Activated CD4-positive, CD25-positive, alpha-beta regulatory T cell treated with anti-CD3 and anti-CD28 coated beads, Interleukin-2, amount 50 U/mL, for 16 hours (primary cell): ENCODE results near the gene C2CD4D.

Experiments used
- DNase-seq: peaks from one replicate; pipeline ENCODE4 v3.0.0-alpha.2; 2020; ENCODE audit warnings: low read depth, low spot score

The C2CD4D gene

GRCh38 chr1:151814971-151815545 is 24.6 kb downstream of the C2CD4D start:
- no peak for DNase-seq

- no peak for DNase-seq
These were observed 25.2 kb downstream of the C2CD4D start for GRCh38 chr1:151814426-151814825.

- DNase-seq = no peak
These were observed 26.2 kb downstream of the C2CD4D start for GRCh38 chr1:151813271-151813977.

DNA sequence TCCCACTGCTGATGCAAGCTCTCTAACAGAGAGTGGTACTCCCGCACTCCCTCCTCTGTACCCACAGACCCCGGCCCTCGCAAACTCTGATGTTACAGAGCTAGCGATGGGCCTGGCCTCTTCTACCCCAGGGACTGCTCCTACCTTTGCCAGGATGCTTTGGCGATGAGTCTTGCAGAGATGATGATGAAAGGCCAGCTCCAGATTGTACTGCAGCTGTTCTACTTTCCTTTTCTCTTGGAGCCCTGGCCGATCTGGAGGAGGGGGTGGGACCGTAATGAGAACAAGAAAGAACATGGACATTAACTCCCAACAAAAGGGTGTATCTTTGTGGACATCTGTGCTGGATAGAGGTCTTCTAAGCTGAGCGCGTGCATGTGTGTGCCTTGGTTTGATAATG is 28.4 kb downstream of the C2CD4D start:
- no peak for DNase-seq

- DNase-seq = no peak
These were observed 29.5 kb downstream of the C2CD4D start for GRCh38 chr1:151809985-151810556.

GRCh38 chr1:151809290-151809984 is 30.2 kb downstream of the C2CD4D start:
- DNase-seq = no peak

DNA sequence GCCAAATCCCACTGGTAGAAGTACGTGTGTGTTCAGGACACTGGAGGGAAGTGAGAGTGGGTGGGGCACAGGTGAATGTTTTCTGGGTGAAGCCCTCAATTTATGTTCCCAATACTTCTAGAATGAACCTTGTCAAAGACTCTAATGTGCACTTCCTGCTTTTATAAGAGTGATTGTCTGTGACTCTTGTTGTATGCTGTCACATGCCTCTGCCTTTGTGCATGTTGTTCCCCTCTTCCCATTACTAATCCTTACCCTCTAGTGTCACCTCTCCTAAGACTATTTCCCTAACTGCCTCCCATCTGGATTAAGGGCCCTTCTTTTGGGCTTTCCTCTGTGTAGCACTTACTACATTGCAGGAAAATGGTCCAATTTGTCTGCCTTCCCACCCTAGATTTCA is 31.9 kb downstream of the C2CD4D start:
- DNase-seq = no peak

DNA sequence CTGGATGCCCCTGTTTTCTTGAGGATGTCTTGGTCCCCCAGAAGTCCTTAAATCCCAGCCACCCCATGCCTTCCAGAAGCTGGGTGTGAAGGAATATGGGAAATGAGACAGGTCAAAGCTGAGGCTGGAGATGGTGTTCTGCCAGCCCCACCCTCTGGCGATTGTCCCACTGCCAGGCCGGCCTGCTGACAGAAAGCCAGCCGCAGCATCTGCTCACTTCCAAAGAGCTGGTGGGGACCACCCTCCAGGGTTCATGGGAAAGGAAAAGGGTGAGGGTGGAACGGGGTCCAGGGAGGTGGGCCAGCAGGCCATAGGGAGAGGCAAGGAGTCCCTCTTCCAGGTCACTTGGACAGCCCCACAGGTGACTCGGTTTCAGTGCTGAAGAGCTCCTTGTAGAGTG is 32.5 kb downstream of the C2CD4D start:
- DNase-seq = no peak

GRCh38 chr1:151806170-151806569 is 33.5 kb downstream of the C2CD4D start:
- no peak for DNase-seq

DNA sequence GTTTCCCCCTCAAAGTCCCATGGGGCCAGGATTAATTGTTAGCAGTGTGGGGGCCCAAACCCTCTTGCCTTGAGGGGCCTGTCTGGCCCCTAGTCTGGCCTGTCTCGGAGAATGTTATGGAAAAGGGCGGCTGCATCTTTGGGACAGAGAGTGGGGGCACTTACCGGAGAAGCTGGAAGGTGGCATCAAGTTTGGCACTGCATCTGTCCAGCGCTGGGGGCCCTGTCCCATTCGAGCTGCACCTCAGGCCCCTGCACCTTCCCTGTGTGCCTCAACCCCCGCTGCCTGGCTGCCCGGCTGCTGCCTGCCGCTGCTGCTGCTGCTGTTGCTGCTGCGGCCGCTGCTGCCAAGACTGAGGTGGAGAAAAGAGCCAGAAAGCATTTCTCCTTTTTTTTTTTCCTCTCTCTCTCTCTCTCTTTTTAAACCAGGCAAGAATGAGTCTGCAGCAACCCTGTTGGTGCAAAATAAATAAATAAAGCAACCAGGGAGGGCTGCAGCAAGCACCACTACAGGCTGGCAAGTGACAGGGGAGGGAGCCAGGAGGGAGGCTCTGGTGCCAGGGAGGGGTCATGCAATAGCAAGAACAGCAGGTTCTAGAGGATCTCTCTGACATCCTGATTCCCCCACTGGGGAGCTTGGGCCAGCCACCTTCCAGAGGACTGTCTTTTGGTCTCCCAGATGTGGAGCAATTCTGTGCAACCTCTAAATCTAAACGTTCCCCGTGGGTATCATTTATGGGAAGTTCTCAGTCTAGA is 34.4 kb downstream of the C2CD4D start, which contains the start of gene LINGO4:
LINGO4 (minus strand) TSS at position 354 of the 755 bp plus-strand sequence. CDS start 2,715 bp downstream, outside the sequence.
- DNase-seq = no peak

DNA sequence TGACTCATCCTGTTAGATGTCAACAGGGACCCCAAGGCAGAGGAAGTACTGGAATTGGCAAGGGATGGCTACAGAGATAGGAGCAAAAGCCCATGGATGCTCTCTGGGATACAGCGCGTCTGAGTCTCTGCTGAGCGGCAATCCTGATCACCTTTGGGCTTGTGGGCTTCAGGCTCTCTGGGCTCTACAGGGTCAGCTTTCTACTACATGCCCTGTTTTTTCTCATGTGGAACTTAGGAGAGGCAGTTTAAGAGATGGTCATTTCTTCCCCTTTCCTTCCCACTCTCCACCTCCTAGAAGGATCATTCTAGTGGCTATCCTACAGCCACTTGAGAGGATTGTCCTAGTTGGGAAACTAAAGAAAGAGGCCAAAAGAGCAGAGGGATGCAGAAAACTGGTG is 35.7 kb downstream of the C2CD4D start:
- DNase-seq = no peak

DNA sequence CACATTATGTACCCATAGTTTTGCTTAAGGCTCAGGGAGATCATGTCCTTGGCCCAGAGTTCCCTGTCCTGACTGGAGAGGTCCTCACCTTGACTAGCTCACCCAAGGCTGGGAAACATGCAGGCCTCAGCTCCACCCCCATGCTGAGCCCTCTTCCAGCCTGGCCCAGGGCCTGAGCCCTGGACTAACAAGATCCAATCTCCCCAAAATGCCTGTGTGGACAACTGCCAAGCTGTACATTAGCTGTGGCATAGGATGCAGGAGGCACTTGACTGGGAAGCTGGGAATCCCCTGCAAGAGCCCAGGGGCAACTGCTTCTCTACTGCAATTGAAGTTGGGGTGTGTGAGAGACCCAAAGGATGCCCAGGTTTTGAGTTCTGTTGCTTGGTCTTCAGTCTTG is 36.5 kb downstream of the C2CD4D start:
- no peak for DNase-seq

GRCh38 chr1:151802372-151802771 is 37.2 kb downstream of the C2CD4D start:
- DNase-seq = no peak

GRCh38 chr1:151801846-151802245 is 37.8 kb downstream of the C2CD4D start:
- no peak for DNase-seq

- DNase-seq = no peak
These were observed 38.3 kb downstream of the C2CD4D start for GRCh38 chr1:151801310-151801820.

- DNase-seq = no peak
These were observed 38.8 kb downstream of the C2CD4D start for GRCh38 chr1:151800830-151801229.

DNA sequence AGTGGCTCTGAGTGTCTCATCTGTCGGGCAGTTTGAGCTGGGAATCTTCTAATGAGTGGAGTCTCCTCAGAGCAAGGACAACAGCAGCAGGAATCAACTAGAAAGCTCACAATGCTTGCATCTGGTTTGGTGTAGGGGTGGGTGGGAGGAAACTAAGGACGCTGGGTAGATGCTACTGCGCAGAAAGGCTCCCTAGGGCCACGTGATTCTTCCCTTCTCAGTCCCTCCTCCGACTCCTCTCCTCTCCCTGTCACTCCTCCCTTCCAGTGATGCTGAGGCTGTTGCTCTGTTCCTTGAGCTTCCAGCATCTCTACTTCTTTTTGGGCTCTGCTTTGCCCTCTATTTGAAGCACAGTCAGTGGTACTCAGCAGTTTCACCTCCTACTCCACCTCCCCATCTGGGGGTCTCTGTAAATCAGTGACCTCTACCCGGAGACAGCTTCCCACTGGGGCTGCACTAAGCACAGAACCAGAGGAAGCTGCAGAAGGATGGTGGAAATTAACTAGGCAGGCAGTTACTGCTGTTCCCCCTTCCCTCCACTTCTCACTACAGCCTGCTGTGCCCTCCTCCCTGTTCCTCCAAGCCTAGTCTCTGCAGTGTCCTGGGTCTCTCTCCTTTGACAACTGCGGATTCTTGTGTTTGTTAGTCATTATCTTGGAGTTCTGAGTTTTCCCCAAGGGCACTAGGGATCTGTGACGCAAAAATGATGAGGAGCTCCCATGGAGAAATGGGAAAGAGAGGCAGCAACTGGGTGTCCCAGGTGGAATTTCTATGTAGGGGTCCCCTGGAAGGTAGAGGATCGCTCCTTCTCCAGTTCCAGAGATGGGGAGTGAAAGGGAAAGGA is 40.2 kb downstream of the C2CD4D start:
- no peak for DNase-seq

- DNase-seq = no peak
These were observed 41.0 kb downstream of the C2CD4D start for GRCh38 chr1:151798571-151798970.

DNA sequence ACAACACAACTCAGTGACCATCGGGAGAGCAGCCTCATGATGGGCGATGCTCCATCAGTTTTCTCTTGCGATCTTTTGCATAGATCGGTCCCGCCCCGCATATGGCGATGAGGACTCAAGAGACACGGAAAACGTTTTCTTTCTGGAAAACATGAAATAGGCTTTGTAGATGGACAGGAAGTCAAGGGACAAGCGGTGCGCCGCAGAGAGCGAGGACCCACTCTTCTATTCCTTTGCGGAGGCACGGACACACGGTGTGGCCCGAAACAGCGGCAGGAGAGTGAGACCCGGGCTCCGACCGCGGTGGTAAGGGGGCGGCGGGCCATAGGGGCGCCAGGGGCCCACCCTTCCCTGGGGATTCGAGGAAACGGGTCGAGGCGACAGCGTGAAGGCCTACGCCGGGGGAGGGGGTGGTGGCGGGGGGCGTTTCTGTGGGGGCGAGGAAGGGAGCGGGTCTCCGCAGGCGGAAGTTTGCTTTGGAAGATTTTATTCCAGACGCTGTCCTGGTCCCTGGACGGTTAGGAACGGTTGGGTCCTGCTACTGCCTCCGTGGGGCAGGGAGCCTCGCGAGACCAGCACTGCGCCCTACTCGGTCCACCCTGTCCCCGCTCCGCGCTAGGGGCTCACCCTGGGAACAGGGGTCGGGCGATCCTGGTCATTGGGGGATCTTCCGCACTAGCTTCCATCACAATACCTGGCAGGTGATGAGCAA is 48.5 kb downstream of the C2CD4D start:
- DNase-seq = no peak
